ENCODE measurements around the gene PPM1D.
"Not testable (repeated sequence)": the region's sequence is repeated elsewhere in the genome, so short reads cannot be mapped to it uniquely, and the experiment has no call there.

PPM1D gene

DNA sequence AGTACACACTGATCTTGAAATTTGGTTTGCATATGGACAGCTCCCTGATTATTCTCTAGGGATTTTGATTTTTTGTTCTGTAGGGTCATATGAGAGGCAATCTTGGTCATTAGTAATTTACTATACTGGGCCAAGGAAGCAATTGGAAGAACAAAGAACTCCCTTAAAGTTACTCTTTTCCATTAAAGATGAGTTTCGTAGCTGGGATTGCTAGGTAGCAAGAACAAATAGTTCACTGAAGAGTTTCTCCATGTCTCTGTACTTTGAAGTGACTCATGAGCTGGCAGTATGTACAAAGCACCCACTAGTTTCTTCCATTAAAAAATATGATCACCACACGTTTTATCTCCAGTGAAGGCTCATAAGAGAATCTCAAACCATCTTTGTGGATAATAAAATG, 71.5 kb downstream of the PPM1D start:
- ChIA-PET CTCF (no interaction called here), POLR2A (no interaction called here)
- TF ChIP-seq, protein P1, sequence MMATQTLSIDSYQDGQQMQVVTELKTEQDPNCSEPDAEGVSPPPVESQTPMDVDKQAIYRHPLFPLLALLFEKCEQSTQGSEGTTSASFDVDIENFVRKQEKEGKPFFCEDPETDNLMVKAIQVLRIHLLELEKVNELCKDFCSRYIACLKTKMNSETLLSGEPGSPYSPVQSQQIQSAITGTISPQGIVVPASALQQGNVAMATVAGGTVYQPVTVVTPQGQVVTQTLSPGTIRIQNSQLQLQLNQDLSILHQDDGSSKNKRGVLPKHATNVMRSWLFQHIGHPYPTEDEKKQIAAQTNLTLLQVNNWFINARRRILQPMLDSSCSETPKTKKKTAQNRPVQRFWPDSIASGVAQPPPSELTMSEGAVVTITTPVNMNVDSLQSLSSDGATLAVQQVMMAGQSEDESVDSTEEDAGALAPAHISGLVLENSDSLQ (IDR thresholded peaks at IDR 0.05): no peak
- no peak for TF ChIP-seq BHLHE40 (IDR thresholded peaks at IDR 0.05; ENCODE audit: borderline replicate concordance)
- TF ChIP-seq L3MBTL2 (conservative IDR thresholded peaks at IDR 0.05): no peak
- no peak for TF ChIP-seq ZNF384 (IDR thresholded peaks at IDR 0.05)
- no peak for TF ChIP-seq ELF4 (IDR thresholded peaks at IDR 0.05)
- TF ChIP-seq FOXA1 (IDR thresholded peaks at IDR 0.05): no peak
- TF ChIP-seq HDGF (IDR thresholded peaks at IDR 0.05; ENCODE audit: borderline replicate concordance): no peak
- TF ChIP-seq LEF1 (IDR thresholded peaks at IDR 0.05; ENCODE audit: borderline replicate concordance): no peak
- TF ChIP-seq SP1 (IDR thresholded peaks at IDR 0.05): no peak
- TF ChIP-seq FOXK2 (IDR thresholded peaks at IDR 0.05): no peak
- no peak for TF ChIP-seq NFRKB (IDR thresholded peaks at IDR 0.05)
- no peak for TF ChIP-seq CTBP1 (IDR thresholded peaks at IDR 0.05; ENCODE audit: borderline replicate concordance)
- DNase-seq (ENCODE audit: extremely low spot score): no peak

DNA sequence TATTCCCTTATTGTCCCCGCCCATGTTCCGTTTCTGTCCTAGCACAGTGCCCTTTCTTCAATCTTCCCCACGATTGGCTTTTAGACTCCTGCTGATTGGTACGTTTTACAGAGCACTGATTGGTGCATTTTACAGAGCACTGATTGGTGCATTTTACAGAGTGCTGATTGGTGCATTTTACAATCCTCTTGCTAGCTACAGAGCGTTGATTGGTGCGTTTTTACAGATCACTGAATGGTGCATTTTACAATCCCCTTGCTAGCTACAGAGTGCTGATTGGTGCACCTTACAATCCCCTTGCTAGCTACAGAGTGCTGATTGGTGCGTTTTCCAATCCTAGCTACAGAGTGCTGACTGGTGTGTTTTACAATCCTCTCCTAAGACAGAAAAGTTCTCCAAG, 74.6 kb downstream of the PPM1D start:
- CTCF ChIA-PET: not testable (repeated sequence)

DNA sequence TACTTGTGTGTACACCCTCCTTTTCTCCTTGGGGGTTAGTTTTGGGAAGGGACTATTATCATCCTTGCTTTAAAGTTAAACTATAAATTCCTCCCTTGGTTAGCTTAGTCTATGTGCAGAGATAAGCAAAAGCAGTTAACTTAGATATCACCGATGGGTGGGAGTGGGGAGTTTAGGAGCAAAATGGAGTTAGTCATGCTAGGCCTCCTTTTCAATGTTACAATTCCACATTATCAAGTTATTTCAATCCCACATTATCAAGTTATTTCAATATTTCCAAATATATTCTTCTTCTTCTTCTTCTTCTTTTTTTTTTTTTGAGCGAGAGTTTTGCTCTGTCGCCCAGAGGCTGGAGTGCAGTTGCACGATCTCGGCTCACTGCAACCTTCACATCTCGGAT, 76.0 kb downstream of the PPM1D start:
- ChIA-PET POLR2A (no interaction called here), CTCF (no interaction called here)
- TF ChIP-seq LEF1 (IDR thresholded peaks at IDR 0.05; ENCODE audit: borderline replicate concordance) (no peak), FOXM1 (IDR thresholded peaks at IDR 0.05; ENCODE audit: borderline replicate concordance) (no peak)
- no peak for DNase-seq (ENCODE audit: extremely low spot score)

More for the DNA sequence above, 74.6 kb downstream of the PPM1D start:
- POLR2A ChIA-PET; DNase-seq (ENCODE audit: extremely low spot score): not testable (repeated sequence)

DNA sequence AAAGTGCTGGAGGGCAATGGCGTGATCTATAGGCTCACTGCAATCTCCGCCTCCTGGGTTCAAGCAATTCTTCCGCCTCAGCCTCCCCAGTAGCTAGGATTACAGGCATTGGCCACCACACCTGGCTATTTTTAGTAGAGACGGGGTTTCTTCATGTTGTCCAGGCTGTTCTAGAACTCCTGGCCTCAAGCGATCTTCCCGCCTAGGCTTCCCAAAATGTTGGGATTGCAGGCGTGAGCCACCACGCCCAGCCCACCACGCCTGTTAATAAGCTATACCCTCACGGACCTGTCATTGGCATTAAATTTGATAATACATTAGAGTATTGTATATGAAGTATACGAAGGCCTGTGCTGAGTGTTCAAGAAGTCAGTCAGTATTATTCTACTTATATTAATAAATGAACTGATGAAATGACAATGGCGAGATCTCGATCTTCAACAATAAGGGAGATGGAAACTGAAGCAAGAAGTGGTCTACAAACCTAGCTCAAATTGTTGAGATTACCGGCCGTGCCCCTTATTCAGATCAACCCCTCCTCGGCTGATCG, 76.8 kb downstream of the PPM1D start:
- POLR2A ChIA-PET: interaction anchor here (0.7 to 1.6 kb wide), 10 partner anchors 8 to 724 kb away, joined by 3 to 9 read pairs (median 4); partner anchors contain the start of gene PPM1D
- TF ChIP-seq CTBP1 (IDR thresholded peaks at IDR 0.05; ENCODE audit: borderline replicate concordance) (no peak), HDGF (IDR thresholded peaks at IDR 0.05; ENCODE audit: borderline replicate concordance) (no peak), BHLHE40 (IDR thresholded peaks at IDR 0.05; ENCODE audit: borderline replicate concordance) (no peak), FOXA1 (IDR thresholded peaks at IDR 0.05) (no peak), ZNF384 (IDR thresholded peaks at IDR 0.05) (no peak), LEF1 (IDR thresholded peaks at IDR 0.05; ENCODE audit: borderline replicate concordance) (no peak), SP1 (IDR thresholded peaks at IDR 0.05) (no peak), TARDBP (IDR thresholded peaks at IDR 0.05) (no peak), FOXK2 (IDR thresholded peaks at IDR 0.05) (no peak), ARNT (IDR thresholded peaks at IDR 0.05) (no peak), ELF4 (IDR thresholded peaks at IDR 0.05) (no peak), NFRKB (IDR thresholded peaks at IDR 0.05) (no peak), L3MBTL2 (conservative IDR thresholded peaks at IDR 0.05) (no peak; the same call in none of the 2 replicates), SUZ12 (IDR thresholded peaks at IDR 0.05) (no peak), FOXM1 (IDR thresholded peaks at IDR 0.05; ENCODE audit: borderline replicate concordance) (no peak)
- TF ChIP-seq, protein P1 (IDR thresholded peaks at IDR 0.05): no peak
- no peak for DNase-seq (ENCODE audit: extremely low spot score)
- CTCF ChIA-PET: interaction anchor here (0.7 kb wide), 1 partner anchor 70 kb away, joined by 4 read pairs; no protein-coding TSS in a partner anchor

DNA sequence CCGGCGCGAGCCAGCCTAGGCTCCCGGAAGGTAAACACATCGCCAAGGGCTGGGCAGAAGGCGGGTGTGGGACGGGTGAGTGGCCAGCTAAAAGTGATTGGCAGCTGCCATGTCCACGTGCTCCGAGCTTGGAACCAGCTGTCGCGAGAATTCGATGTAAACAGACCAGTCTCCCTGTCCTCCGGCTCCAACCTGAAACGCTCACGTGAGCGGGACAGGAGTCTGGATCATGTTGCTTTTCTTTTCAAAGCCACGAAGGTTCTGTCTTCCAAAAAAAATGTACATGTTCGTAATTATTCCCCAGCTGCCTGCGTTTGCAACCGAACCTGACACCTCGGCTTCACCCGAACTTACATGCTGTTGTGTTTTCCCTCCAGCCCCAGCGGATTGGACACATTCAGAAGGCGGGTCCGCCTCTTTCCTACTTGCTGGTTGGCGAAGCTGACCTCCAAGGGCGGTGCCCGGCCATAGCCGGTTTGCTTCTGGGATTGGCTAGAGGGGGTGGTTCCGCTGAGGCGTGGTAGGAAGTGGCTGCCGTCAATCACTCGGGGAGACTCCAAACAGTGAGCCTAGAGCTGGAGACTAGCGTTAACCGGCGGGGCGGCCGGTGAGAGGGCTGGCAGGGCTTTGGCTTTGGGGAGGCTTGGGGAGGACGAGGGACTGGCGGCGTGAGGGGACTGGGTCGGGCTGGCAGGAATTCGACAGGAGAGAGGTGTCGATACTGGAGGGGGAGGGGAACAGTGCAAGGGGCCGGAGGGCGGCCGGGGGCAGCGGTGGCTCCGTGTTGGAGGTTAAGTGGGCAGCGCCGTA, 77.5 kb downstream of the PPM1D start, which contains the start of gene BCAS3:
BCAS3 (plus strand) TSS at position 544 of the 810 bp plus-strand sequence.
- TF ChIP-seq LEF1 (IDR thresholded peaks at IDR 0.05; ENCODE audit: borderline replicate concordance) (no peak), SUZ12 (IDR thresholded peaks at IDR 0.05) (no peak), TARDBP (IDR thresholded peaks at IDR 0.05) (peak; percentile 70; the same call in 1 of the 2 replicates), ELF4 (IDR thresholded peaks at IDR 0.05) (peak; percentile 73; the same call in 1 of the 2 replicates), SP1 (IDR thresholded peaks at IDR 0.05) (peak; percentile 86), FOXK2 (IDR thresholded peaks at IDR 0.05) (peak; percentile 99), FOXM1 (IDR thresholded peaks at IDR 0.05; ENCODE audit: borderline replicate concordance) (no peak), BHLHE40 (IDR thresholded peaks at IDR 0.05; ENCODE audit: borderline replicate concordance) (no peak; the same call in 1 of the 2 replicates), NFRKB (IDR thresholded peaks at IDR 0.05) (no peak), CTBP1 (IDR thresholded peaks at IDR 0.05; ENCODE audit: borderline replicate concordance) (no peak), L3MBTL2 (conservative IDR thresholded peaks at IDR 0.05) (peak; percentile 99), FOXA1 (IDR thresholded peaks at IDR 0.05) (no peak), ARNT (IDR thresholded peaks at IDR 0.05) (no peak), ZNF384 (IDR thresholded peaks at IDR 0.05) (no peak), HDGF (IDR thresholded peaks at IDR 0.05; ENCODE audit: borderline replicate concordance) (no peak)
- TF ChIP-seq, protein P1 (IDR thresholded peaks at IDR 0.05): peak; percentile 99
- CTCF ChIA-PET: no interaction called here
- POLR2A ChIA-PET: interaction anchor here (0.6 to 1.6 kb wide), 16 partner anchors 9 to 724 kb away, joined by 3 to 9 read pairs (median 4); partner anchors contain the start of gene PPM1D
- peak; percentile 98 for DNase-seq (ENCODE audit: extremely low spot score)

DNA sequence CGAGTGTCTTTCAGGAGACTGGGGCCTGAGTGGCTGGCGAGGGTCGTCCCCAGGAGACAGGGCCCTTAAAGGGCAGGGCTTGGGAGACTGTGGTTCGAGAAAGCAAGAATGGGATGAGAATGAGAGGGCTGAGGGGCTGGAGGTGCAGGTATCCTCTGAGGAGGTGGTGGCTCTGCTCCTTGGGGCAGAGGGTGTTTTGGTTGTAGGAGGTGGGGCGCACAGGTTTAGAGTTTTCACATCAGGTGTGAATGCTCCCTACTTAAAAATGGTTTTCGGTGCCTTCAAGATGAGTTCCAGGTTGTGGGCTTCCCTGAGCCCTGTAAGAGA, 78.1 kb downstream of the PPM1D start:
- POLR2A ChIA-PET: interaction anchor here (0.8 to 1.6 kb wide), 10 partner anchors 8 to 293 kb away, joined by 3 to 9 read pairs (median 4); partner anchors contain the start of gene PPM1D
- CTCF ChIA-PET: no interaction called here
- TF ChIP-seq ELF4 (IDR thresholded peaks at IDR 0.05) (no peak), LEF1 (IDR thresholded peaks at IDR 0.05; ENCODE audit: borderline replicate concordance) (no peak), TARDBP (IDR thresholded peaks at IDR 0.05) (no peak), SUZ12 (IDR thresholded peaks at IDR 0.05) (no peak), L3MBTL2 (conservative IDR thresholded peaks at IDR 0.05) (no peak), SP1 (IDR thresholded peaks at IDR 0.05) (no peak), FOXK2 (IDR thresholded peaks at IDR 0.05) (no peak), FOXA1 (IDR thresholded peaks at IDR 0.05) (no peak)
- TF ChIP-seq, protein P1 (IDR thresholded peaks at IDR 0.05): no peak
- DNase-seq (ENCODE audit: extremely low spot score): peak; percentile 8
